Osteoblast (primary cell): Measurements from ENCODE around the gene PHKA2. TPM values are rescaled to one million over a fixed set of nuclear protein-coding genes. Genes with fewer than 3 reads are reported as not detected.

Experiments used
- DNase-seq: peaks from one replicate; pipeline ENCODE4 v3.0.0; 2011; ENCODE audit warnings: low spot score, mixed read lengths; ENCODE audit not compliant: insufficient read length; ENCODE audit errors: missing footprints
- H2AFZ ChIP-seq: 2 replicates; pipeline ENCODE4 v1.6.0; 2011; ENCODE audit warnings: mild to moderate bottlenecking, low read length
- H3K27ac ChIP-seq: 2 replicates; pipeline ENCODE4 v1.5.1; 2011; ENCODE audit warnings: mild to moderate bottlenecking, low read depth, low read length, moderate library complexity
- H3K27me3 ChIP-seq: 2 replicates; pipeline ENCODE4 v1.6.0; 2012; ENCODE audit warnings: mild to moderate bottlenecking, control low read depth, inconsistent platforms, low read length, moderate library complexity; ENCODE audit not compliant: insufficient read depth
- H3K36me3 ChIP-seq: 2 replicates; pipeline ENCODE4 v1.5.1; 2011; ENCODE audit warnings: mild to moderate bottlenecking, low read length, control low read depth, moderate library complexity; ENCODE audit not compliant: insufficient read depth
- H3K4me1 ChIP-seq: 2 replicates; pipeline ENCODE4 v1.5.1; 2011; ENCODE audit warnings: mild to moderate bottlenecking, low read length, control low read depth, moderate library complexity; ENCODE audit not compliant: insufficient read depth
- H3K4me2 ChIP-seq: 2 replicates; pipeline ENCODE4 v1.6.0; 2011; ENCODE audit warnings: mild to moderate bottlenecking, low read length; ENCODE audit not compliant: insufficient read depth
- H3K4me3 ChIP-seq: fragments of 200-600 bp; sonication (generic); 3 replicates; pipeline ENCODE4 v1.5.1; 2012; ENCODE audit warnings: mild to moderate bottlenecking, low read length, inconsistent platforms; ENCODE audit not compliant: insufficient read depth
- H3K79me2 ChIP-seq: 2 replicates; pipeline ENCODE4 v1.6.0; 2012; ENCODE audit warnings: mild to moderate bottlenecking, low read length, control low read depth, inconsistent platforms; ENCODE audit not compliant: insufficient read depth
- H3K9me3 ChIP-seq: 2 replicates; pipeline ENCODE4 v1.5.1; 2011; ENCODE audit warnings: low read depth, low read length, control low read depth
- H4K20me1 ChIP-seq: 2 replicates; pipeline ENCODE4 v1.6.0; 2012; ENCODE audit warnings: mild to moderate bottlenecking, low read length, control low read depth; ENCODE audit not compliant: insufficient read depth
- total RNA-seq: library from RNA; depleted of rRNA; stranded (reverse); fragments of >200 nt; gene quantifications from 2 replicates; pipeline ENCODE4 v1.2.3, GENCODE V29; 2012
- TF ChIP-seq, protein P1 (sequence below): IDR thresholded peaks from 2 replicates; pipeline ENCODE4 v1.5.1; 2011; ENCODE audit warnings: mild to moderate bottlenecking, low read depth, low read length, moderate library complexity; ENCODE audit errors: extremely low read depth

PHKA2 gene
- total RNA-seq, 1 donor: 13.8 TPM

GRCh38 chrX:18927558-18927957 lies 56.4 kb downstream of the PHKA2 start:
- no peak for DNase-seq
- peaks cover 10% of the 10 kb centered on the region for H3K36me3 ChIP-seq
- peaks cover 5% of the 10 kb centered on the region for H4K20me1 ChIP-seq
- H3K79me2 ChIP-seq: no peaks in the 10 kb centered on the region
- no peaks in the 10 kb centered on the region for H3K27me3 ChIP-seq
- H2AFZ ChIP-seq: no peak overlapping the region
- no peak overlapping the region for H3K4me3 ChIP-seq
- no peaks in the 10 kb centered on the region for H3K4me1 ChIP-seq
- TF ChIP-seq, protein P1, sequence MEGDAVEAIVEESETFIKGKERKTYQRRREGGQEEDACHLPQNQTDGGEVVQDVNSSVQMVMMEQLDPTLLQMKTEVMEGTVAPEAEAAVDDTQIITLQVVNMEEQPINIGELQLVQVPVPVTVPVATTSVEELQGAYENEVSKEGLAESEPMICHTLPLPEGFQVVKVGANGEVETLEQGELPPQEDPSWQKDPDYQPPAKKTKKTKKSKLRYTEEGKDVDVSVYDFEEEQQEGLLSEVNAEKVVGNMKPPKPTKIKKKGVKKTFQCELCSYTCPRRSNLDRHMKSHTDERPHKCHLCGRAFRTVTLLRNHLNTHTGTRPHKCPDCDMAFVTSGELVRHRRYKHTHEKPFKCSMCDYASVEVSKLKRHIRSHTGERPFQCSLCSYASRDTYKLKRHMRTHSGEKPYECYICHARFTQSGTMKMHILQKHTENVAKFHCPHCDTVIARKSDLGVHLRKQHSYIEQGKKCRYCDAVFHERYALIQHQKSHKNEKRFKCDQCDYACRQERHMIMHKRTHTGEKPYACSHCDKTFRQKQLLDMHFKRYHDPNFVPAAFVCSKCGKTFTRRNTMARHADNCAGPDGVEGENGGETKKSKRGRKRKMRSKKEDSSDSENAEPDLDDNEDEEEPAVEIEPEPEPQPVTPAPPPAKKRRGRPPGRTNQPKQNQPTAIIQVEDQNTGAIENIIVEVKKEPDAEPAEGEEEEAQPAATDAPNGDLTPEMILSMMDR: no peak
- H3K9me3 ChIP-seq: no peaks in the 10 kb centered on the region
- H3K27ac ChIP-seq: no peak overlapping the region
- no peak overlapping the region for H3K4me2 ChIP-seq

DNA sequence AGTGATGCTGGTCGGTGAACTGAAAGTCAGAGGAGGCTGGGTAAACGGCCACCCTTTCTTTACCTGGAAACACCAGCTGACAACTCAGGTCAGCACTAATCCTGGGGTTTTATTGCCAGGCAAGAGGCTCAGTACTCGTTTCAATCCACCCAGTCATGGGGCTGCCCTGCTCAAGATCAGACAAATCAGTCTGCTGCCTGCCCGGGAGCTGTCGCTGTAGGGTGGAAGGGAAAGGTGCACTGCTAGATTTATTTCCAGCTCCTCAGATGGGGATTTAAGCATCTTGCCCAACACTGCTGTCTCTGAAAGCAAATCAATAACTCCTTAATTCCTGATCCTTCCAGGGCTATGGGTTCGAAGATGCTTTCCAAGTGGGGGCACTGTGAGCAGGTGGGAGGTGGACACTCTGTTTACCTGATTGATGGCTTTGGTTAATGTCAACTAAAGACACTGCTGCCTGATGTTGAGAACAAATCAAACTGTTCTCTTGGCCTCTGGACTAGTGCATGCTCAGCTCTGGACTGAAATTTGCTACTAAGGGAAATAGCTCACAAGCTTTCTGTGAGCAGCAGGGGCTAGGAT lies 59.3 kb downstream of the PHKA2 start:
- no peaks in the 10 kb centered on the region for H3K27me3 ChIP-seq
- TF ChIP-seq, protein P1: no peak
- no peaks in the 10 kb centered on the region for H3K9me3 ChIP-seq
- peaks cover 10% of the 10 kb centered on the region for H3K36me3 ChIP-seq
- H3K4me3 ChIP-seq: no peak overlapping the region
- H3K4me1 ChIP-seq: no peaks in the 10 kb centered on the region
- H3K79me2 ChIP-seq: no peaks in the 10 kb centered on the region
- no peaks in the 10 kb centered on the region for H4K20me1 ChIP-seq
- H3K4me2 ChIP-seq: no peak overlapping the region
- H2AFZ ChIP-seq: no peak overlapping the region
- no peak for DNase-seq
- H3K27ac ChIP-seq: no peak overlapping the region

DNA sequence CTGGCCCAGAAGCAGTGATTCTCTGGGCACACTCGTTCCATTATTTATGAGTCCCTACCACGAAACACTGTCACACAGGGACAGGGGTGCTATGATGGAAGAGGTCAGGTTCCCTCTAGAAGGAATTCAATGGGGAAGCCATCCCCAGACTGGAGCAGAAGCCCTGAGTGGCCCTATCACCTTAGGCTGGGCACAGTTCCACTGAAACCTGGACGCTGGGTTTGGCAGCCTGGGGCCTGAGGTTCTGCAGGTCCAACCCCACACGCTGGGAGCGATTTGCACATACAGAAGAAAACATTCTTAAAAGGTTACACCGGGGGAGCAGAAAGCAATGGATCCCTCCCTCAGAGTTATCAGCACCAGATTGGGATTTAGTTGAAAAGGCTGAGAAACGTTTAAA lies 63.3 kb downstream of the PHKA2 start:
- H3K36me3 ChIP-seq: peaks cover 27% of the 10 kb centered on the region
- no peaks in the 10 kb centered on the region for H3K4me1 ChIP-seq
- H2AFZ ChIP-seq: no peak overlapping the region
- H3K9me3 ChIP-seq: no peaks in the 10 kb centered on the region
- H3K79me2 ChIP-seq: no peaks in the 10 kb centered on the region
- H3K27ac ChIP-seq: no peak overlapping the region
- H3K27me3 ChIP-seq: no peaks in the 10 kb centered on the region
- TF ChIP-seq, protein P1: no peak
- H4K20me1 ChIP-seq: no peaks in the 10 kb centered on the region
- H3K4me2 ChIP-seq: no peak overlapping the region
- H3K4me3 ChIP-seq: no peak overlapping the region
- no peak for DNase-seq

DNA sequence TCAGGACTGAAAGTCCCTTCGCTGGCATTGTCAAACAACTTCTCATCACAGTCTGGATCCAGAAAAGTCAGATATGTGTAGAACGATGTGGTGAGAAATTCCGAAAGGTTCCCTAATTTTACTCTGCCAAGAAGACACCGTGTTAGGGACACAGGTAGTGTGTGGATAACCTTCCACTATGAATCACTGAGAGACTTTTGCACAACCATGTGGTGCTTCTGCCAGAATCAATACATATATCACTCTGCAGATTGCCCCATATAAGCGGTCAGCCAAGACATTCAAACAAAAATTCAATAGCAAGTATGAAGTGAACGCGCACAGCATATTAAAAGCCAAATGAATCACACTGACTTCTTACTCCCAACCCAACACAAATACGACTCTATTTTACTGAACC lies 63.8 kb downstream of the PHKA2 start:
- H4K20me1 ChIP-seq: no peaks in the 10 kb centered on the region
- H3K4me1 ChIP-seq: no peaks in the 10 kb centered on the region
- no peak overlapping the region for H3K27ac ChIP-seq
- no peaks in the 10 kb centered on the region for H3K27me3 ChIP-seq
- TF ChIP-seq, protein P1: no peak
- no peaks in the 10 kb centered on the region for H3K9me3 ChIP-seq
- H3K79me2 ChIP-seq: no peaks in the 10 kb centered on the region
- peaks cover 27% of the 10 kb centered on the region for H3K36me3 ChIP-seq
- H3K4me2 ChIP-seq: no peak overlapping the region
- H3K4me3 ChIP-seq: no peak overlapping the region
- no peak overlapping the region for H2AFZ ChIP-seq
- no peak for DNase-seq
